ENCODE measurements around the gene TDRD12.
"Not testable (repeated sequence)": the region's sequence is repeated elsewhere in the genome, so short reads cannot be mapped to it uniquely, and the experiment has no call there.

Gene TDRD12

DNA sequence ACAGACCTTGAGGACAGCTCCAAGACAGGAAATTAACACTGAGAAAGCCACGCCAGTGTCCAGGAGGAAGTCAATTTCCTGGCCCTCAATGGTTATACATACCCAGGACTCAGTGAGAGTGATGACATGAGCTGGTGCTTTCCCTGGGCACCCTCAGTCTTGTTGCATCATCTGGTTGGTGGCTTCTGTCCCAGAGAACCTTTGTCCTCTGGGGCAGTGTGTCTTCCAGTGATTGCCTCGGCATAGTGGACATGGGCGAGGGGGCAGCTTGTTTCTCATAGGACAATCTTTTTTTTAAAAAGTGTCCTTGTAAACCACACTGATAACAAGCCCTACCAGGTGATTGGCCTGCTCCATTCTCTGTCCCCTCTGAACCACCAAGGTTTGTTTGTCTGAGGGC, 22.8 kb upstream of the TDRD12 start:
- in situ Hi-C loops (cut with MboI; ENCODE audit: low sequenced_read_pairs): loop anchor here (25.0 kb wide), 1 partner anchor 491 kb away; the partner anchor contains the start of gene LRP3
- H3K4me1 ChIP-seq; H3K4me3 ChIP-seq; H3K27me3 ChIP-seq (ENCODE audit: low read depth); DNase-seq (ENCODE audit: low spot score in 2 of 2); H3K9me3 ChIP-seq: not testable (repeated sequence)
- peaks cover 63% of the 10 kb centered on the region for H3K36me3 ChIP-seq (replicated peaks)

DNA sequence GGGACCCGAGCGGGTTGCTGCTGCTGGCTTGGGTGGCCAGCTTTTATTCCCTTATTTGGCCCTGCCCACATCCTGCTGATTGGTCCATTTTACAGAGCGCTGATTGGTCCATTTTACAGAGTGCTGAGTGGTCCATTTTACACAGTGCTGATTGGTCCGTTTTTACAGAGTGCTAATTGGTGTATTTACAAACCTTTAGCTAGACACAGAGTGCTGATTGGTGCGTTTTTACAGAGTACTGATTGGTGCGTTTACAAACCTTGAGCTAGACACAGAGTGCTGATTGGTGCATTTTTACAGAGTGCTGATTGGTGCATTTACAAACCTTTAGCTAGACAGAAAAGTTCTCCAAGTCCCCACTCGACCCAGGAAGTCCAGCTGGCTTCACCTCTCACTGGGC, 19.4 kb upstream of the TDRD12 start:
- H3K9me3 ChIP-seq: peaks cover 15% of the 10 kb centered on the region; the same call in 1 of the 2 replicates
- DNase-seq (ENCODE audit: low spot score in 2 of 2); H3K4me3 ChIP-seq; H3K27me3 ChIP-seq (ENCODE audit: low read depth); H3K4me1 ChIP-seq; in situ Hi-C loops (cut with MboI; ENCODE audit: low sequenced_read_pairs): not testable (repeated sequence)
- peaks cover 76% of the 10 kb centered on the region for H3K36me3 ChIP-seq (replicated peaks)

DNA sequence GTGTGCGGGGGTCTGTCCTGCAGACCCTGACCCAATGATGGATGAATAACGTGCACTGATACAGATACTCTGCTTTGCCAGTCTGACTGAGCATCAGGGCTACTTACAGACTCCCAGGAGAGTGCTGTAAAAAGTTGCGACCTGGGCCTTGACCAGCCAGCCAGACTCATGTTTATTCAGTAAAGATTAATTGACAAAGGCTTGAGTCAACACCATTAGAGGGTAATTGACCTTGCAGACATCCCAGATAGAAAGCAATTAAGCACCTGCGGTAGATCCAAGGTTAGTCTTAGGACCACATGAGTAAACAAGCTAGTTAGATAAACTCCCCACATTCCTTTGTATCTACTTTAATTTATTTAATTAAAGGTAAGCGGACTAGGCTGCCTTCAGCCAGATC, 17.6 kb upstream of the TDRD12 start:
- peaks cover 69% of the 10 kb centered on the region for H3K36me3 ChIP-seq (replicated peaks)

DNA sequence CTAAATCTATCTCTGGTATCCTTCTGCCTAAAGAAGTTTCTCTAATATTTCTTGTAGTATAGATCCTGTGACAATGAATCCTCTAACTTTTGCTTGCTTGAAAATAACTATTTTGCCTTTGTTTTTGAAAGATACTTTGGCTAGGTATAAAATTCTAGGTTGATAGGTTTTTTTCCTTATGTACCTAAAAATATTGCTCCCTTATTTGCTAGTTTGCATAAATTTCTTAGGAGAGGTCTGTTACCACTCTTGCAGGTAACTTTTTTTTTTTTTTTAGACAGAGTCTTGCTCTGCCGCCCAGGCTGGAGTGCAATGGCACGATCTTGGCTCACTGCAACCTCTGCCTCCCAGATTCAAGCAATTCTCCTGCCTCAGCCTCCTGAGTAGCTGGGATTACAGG, 15.6 kb upstream of the TDRD12 start:
- Histone ChIP-seq H3K9me3 (peaks cover 15% of the 10 kb centered on the region; the same call in 1 of the 2 replicates), H3K36me3 (replicated peaks) (peaks cover 57% of the 10 kb centered on the region)
- H3K4me3 ChIP-seq; DNase-seq (ENCODE audit: low spot score in 2 of 2); H3K27me3 ChIP-seq (ENCODE audit: low read depth); in situ Hi-C loops (cut with MboI; ENCODE audit: low sequenced_read_pairs); H3K4me1 ChIP-seq: not testable (repeated sequence)

More for the DNA sequence above, 17.6 kb upstream of the TDRD12 start:
- Histone ChIP-seq H3K4me3 (no peak overlapping the region), H3K9me3 (peaks cover 15% of the 10 kb centered on the region; the same call in 1 of the 2 replicates), H3K4me1 (no peaks in the 10 kb centered on the region), H3K27me3 (ENCODE audit: low read depth) (no peaks in the 10 kb centered on the region)
- DNase-seq (ENCODE audit: low spot score in 2 of 2): no peak
- in situ Hi-C loops (cut with MboI; ENCODE audit: low sequenced_read_pairs): no loop called here

DNA sequence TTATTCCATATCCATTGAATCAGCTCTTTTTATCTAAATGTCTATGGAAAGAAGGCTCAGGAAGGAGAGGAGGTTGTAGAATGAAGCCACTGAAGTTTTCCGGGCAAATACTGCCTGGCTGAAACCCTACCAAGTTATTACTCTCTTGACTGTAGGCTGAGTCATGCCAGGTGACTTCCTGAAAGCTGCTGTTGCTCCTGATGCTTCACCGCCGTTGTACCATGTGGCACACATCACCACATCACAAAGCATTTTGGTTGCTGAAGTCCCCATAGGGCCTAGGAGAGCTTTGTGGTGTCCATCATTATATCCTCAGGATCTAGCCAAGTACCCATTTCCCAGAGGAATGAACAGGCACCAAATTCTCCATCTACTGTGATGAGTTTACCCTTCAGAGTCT, 11.1 kb upstream of the TDRD12 start:
- H3K36me3 ChIP-seq (replicated peaks): peaks cover 51% of the 10 kb centered on the region
- H3K4me3 ChIP-seq: no peak overlapping the region
- H3K9me3 ChIP-seq: peaks cover 10% of the 10 kb centered on the region; the same call in 1 of the 2 replicates
- no peaks in the 10 kb centered on the region for H3K4me1 ChIP-seq
- in situ Hi-C loops (cut with MboI; ENCODE audit: low sequenced_read_pairs): no loop called here
- no peaks in the 10 kb centered on the region for H3K27me3 ChIP-seq (ENCODE audit: low read depth)
- DNase-seq (ENCODE audit: low spot score in 2 of 2): no peak

DNA sequence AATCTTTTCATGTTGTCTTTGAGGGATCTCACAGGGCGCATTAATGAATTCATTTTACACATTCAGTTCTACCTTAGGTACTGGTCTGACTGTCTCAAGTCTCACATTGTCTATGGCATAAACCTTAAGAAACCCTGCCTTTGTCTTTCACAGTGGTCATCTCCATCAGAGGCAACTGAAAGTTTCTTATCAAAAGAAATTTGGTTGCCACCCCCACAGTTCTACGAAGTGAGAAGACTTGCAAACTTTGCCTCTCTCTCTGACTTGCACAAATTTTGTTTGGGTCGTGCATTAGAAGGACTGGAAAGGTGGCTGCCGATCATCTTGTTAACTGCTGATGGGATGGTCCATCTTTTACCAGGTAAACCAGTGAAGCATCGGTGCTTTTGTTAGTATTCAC, 10.5 kb upstream of the TDRD12 start:
- H3K4me1 ChIP-seq: no peaks in the 10 kb centered on the region
- in situ Hi-C loops (cut with MboI; ENCODE audit: low sequenced_read_pairs): no loop called here
- H3K27me3 ChIP-seq (ENCODE audit: low read depth): no peaks in the 10 kb centered on the region
- peaks cover 48% of the 10 kb centered on the region for H3K36me3 ChIP-seq (replicated peaks)
- H3K9me3 ChIP-seq: peaks cover 6% of the 10 kb centered on the region; the same call in 1 of the 2 replicates
- DNase-seq (ENCODE audit: low spot score in 2 of 2): no peak
- H3K4me3 ChIP-seq: no peak overlapping the region

DNA sequence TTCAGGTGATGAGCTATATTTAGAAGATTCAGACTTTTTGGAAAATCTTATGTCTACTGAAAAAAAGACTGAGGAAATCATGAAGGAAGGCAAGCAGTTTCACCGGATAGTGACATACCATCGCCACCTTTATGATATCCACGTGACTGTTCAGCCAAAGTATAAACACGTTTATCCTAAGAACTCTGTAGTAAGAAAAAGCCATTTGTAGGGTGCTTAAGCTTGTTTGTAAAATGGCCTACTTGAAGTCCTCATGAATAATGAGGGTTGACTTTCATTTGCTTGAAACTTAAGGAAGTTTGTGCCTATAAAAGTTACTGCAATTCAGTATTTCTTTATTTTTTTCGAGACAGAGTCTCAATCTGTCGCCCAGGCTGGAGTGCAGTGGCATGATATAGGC, 7.8 kb upstream of the TDRD12 start:
- in situ Hi-C loops (cut with MboI; ENCODE audit: low sequenced_read_pairs): no loop called here
- peaks cover 39% of the 10 kb centered on the region for H3K36me3 ChIP-seq (replicated peaks)
- no peaks in the 10 kb centered on the region for H3K9me3 ChIP-seq

DNA sequence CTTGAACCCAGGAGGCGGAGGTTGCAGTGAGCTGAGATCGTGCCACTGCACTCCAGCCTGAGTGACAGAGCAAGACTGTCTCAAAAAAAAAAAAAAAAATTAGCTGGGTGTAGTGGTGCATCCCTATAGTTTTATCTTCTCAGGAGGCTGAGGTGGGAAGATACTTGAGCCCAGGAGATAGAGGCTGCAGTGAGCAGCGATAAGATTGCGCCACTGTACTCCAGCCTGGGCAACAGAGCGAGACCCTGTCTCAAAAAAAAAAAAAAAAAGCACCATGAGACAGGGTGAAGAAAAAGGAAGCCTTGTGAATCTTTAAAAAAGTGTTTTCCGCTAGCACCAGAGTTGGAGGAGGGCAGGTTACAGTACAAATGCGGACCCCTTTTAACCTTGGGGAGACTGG, 3.4 kb upstream of the TDRD12 start:
- H3K9me3 ChIP-seq; H3K4me1 ChIP-seq; DNase-seq (ENCODE audit: low spot score in 2 of 2); in situ Hi-C loops (cut with MboI; ENCODE audit: low sequenced_read_pairs); H3K4me3 ChIP-seq; H3K27me3 ChIP-seq (ENCODE audit: low read depth): not testable (repeated sequence)
- peaks cover 25% of the 10 kb centered on the region for H3K36me3 ChIP-seq (replicated peaks)

More for the DNA sequence above, 7.8 kb upstream of the TDRD12 start:
- Histone ChIP-seq H3K4me3 (no peak overlapping the region), H3K27me3 (ENCODE audit: low read depth) (no peaks in the 10 kb centered on the region), H3K4me1 (no peaks in the 10 kb centered on the region)
- no peak for DNase-seq (ENCODE audit: low spot score in 2 of 2)

DNA sequence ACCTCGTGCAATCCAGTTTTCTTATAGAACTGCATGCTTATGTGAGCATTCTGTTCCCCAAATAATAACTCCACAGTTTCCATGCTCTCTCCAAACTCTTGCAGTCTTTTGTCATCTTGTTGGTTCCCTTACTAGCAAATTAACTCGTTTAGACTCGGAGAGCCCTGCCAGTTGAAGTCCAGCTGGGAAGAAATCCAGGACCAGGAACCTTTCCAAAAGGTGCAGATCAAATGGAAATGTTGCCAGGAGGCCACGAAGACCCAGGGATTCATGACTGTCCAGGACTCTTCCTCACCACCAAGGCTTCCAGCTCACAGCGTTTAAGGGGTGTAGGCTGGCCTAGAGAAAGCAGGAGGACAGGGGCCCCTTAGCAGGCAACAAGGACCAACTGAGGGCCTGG, 2.1 kb upstream of the TDRD12 start:
- Histone ChIP-seq H3K4me1 (no peaks in the 10 kb centered on the region), H3K36me3 (replicated peaks) (peaks cover 16% of the 10 kb centered on the region), H3K27me3 (ENCODE audit: low read depth) (no peaks in the 10 kb centered on the region), H3K4me3 (no peak overlapping the region), H3K9me3 (no peaks in the 10 kb centered on the region)
- DNase-seq (ENCODE audit: low spot score in 2 of 2): no peak
- in situ Hi-C loops (cut with MboI; ENCODE audit: low sequenced_read_pairs): no loop called here

DNA sequence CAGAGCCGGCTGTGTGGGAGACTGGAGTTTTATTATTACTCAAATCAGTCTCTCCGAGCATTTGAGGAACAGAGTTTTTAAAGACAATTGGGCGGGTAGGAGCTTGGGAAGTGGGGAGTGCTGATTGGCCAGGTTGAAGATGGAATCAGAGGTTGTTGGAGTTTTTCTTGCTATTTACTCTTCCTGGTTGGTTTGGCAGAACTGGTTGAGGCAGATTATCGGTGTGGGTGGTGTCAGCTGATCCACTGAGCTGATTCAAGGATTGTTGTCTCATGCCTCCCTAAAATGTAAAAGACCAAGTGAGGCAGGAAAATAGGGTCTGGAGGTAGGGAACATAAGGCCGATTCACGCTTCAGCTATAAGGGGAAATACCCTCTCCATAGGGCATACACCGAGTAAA, 1.3 kb upstream of the TDRD12 start:
- no peak for DNase-seq (ENCODE audit: low spot score in 2 of 2)
- Histone ChIP-seq H3K4me3 (no peak overlapping the region), H3K27me3 (ENCODE audit: low read depth) (no peaks in the 10 kb centered on the region), H3K36me3 (replicated peaks) (peaks cover 10% of the 10 kb centered on the region), H3K9me3 (no peaks in the 10 kb centered on the region), H3K4me1 (no peaks in the 10 kb centered on the region)
- in situ Hi-C loops (cut with MboI; ENCODE audit: low sequenced_read_pairs): no loop called here

DNA sequence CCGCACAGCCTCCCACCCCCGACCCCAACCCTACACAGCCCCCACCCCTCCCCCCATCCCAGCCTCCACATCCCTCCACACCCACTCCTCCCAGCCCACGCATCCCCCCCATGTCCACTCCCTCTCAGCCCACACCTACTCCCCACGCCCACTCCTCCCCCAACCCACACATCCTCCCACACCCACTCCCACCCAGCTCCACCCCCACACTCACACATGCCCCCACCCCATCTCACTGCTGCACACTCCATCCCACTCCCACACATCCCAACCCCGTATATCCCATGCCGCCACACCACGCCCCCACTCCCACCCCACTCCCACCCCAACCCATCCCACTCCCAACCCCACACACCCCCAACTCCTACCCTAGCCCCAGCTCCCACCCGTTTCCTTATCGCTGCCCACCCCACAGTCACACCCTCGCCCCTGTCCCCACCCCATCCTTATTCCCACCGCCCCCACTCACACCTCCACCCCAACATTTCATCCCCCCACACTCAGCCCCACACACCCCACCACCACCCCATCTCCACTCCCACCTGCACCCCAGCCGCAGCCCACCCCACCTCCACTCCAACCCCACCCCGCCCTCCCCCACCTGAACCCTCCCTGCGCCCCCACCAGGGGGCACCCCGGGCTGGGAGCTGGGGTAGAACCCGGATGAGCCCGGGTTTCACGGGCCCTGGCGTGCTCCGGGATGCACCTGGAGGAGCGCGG, 809 bp downstream of the TDRD12 start:
- Histone ChIP-seq H3K27me3 (ENCODE audit: low read depth) (no peaks in the 10 kb centered on the region), H3K4me1 (no peaks in the 10 kb centered on the region), H3K4me3 (no peak overlapping the region), H3K9me3 (no peaks in the 10 kb centered on the region), H3K36me3 (replicated peaks) (0 out of 2 replicates have a peak, but pooled peaks cover 4% of the 10 kb centered on the region)
- no peak for DNase-seq (ENCODE audit: low spot score in 2 of 2)
- in situ Hi-C loops (cut with MboI; ENCODE audit: low sequenced_read_pairs): no loop called here

DNA sequence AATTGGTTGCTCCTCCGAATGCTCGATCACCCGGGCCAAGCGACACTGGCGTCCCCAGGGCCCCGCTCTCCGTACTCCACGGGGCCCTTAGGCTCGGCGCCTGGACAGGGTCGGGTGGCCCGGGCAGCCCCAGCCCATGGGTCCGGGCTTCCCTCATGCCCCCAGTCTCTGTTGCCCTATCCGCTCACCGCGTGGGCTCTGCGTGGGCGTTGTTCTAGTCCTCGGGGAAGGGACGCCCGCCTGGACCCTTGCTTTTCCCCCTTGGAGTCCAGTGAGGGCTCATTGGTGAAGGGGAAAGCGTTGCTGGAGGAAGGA, 1.3 kb downstream of the TDRD12 start:
- 0 out of 2 replicates have a peak, but pooled peaks cover 4% of the 10 kb centered on the region for H3K36me3 ChIP-seq (replicated peaks)
- no peak for DNase-seq (ENCODE audit: low spot score in 2 of 2)

DNA sequence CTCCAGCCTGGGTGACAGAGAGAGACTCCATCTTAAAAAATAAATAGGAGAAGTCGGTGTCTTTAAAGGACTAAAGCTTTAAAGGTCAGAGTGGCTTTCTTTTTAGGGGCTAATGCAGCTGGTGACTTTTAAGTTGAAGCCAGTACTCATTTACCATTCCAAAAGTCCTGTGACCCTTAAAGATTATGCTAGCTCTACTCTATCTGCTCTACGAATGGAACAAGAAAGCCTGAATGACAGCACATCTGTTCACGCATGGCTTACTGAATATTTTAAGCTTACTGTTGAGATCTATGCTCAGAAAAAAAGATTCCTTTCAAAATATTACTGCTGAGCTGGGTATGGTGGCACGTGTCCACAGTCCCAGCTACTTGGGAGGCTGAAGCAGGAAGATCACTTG, 16.4 kb downstream of the TDRD12 start:
- in situ Hi-C loops (cut with MboI; ENCODE audit: low sequenced_read_pairs): no loop called here
- Histone ChIP-seq H3K27me3 (ENCODE audit: low read depth) (no peaks in the 10 kb centered on the region; the same call in 1 of the 2 replicates), H3K4me3 (no peak overlapping the region), H3K36me3 (replicated peaks) (no peaks in the 10 kb centered on the region), H3K4me1 (no peaks in the 10 kb centered on the region), H3K9me3 (no peaks in the 10 kb centered on the region)
- no peak for DNase-seq (ENCODE audit: low spot score in 2 of 2)

More for the DNA sequence above, 1.3 kb downstream of the TDRD12 start:
- no peaks in the 10 kb centered on the region for H3K4me1 ChIP-seq
- H3K9me3 ChIP-seq: no peaks in the 10 kb centered on the region
- no peak overlapping the region for H3K4me3 ChIP-seq
- in situ Hi-C loops (cut with MboI; ENCODE audit: low sequenced_read_pairs): no loop called here
- no peaks in the 10 kb centered on the region for H3K27me3 ChIP-seq (ENCODE audit: low read depth)

DNA sequence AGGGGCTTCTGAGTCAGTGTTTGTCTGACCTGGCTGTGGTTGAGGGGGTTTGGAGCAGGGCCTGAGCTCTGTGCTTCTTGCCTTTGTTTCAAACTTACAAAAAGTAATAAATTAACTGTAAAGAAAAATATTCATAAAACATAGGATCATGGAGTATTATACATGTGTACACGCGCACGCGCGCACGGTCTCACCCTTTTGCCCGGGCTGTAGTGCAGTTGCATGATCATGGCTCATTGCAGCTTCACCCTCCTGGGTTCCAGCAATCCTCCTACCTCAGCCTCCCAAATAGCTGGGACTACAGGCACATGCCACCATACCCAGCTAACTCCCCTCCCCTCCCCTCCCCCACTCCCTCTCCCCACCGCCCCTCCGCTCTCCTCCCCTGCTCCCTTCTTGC, 23.5 kb downstream of the TDRD12 start:
- DNase-seq (ENCODE audit: low spot score in 2 of 2): no peak
- H3K4me3 ChIP-seq: no peak overlapping the region
- H3K9me3 ChIP-seq: no peaks in the 10 kb centered on the region
- H3K36me3 ChIP-seq (replicated peaks): no peaks in the 10 kb centered on the region
- in situ Hi-C loops (cut with MboI; ENCODE audit: low sequenced_read_pairs): no loop called here
- no peaks in the 10 kb centered on the region for H3K4me1 ChIP-seq
- peaks cover 3% of the 10 kb centered on the region; the same call in 1 of the 2 replicates for H3K27me3 ChIP-seq (ENCODE audit: low read depth)

DNA sequence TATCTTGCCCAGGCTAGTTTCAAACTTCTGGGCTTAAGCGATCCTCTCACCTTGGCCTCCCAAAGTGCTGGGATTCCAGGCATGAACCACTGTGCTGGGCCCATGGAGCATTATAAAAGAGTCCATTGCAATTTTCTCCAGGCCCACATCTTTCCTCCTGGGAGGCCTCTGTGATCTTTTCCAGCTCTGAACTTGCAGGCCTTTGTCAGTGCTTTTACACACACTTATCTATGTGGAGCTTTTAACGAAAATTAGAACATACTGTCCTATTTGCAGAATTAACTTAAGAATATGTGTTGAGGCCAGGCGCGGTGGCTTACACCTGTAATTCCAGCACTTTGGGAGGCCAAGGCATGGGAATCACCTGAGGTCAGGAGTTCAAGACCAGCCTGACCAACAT, 23.9 kb downstream of the TDRD12 start:
- Histone ChIP-seq H3K27me3 (ENCODE audit: low read depth) (peaks cover 3% of the 10 kb centered on the region; the same call in 1 of the 2 replicates), H3K36me3 (replicated peaks) (no peaks in the 10 kb centered on the region), H3K4me3 (no peak overlapping the region), H3K9me3 (no peaks in the 10 kb centered on the region), H3K4me1 (no peaks in the 10 kb centered on the region)
- DNase-seq (ENCODE audit: low spot score in 2 of 2): no peak
- in situ Hi-C loops (cut with MboI; ENCODE audit: low sequenced_read_pairs): no loop called here

Measured in HAP-1 (cell line).